IMR-90 (cell line): Measurements from ENCODE around the gene DAB1. TPM values are rescaled to one million over a fixed set of nuclear protein-coding genes. Genes with fewer than 3 reads are reported as not detected.

Experiments
- ATAC-seq: fragments of 200-7000 bp; cut with Tn5 transposase; 2 replicates; pipeline ENCODE4 v1.9.1; 2020; ENCODE audit warnings: low read depth, mild to moderate bottlenecking, moderate library complexity
- BruUV-seq: library from RNA; stranded (reverse); fragments of 400-500 nt; replicated peaks from 2 replicates; lab custom pipeline; 2021; lab: Mats Ljungman, UMichigan
- CTCF ChIA-PET: fragments of 300-600 bp; formaldehyde crosslinking; extraction: SDS; loops from one replicate; lab custom pipeline; 2021; ENCODE audit warnings: antibody characterized with exemption; lab: Yijun Ruan, JAX
- POLR2A ChIA-PET: fragments of 300-600 bp; sonication (Branson Sonifier 250); formaldehyde crosslinking; loops from one replicate; lab custom pipeline; 2022; ENCODE audit warnings: antibody characterized with exemption; ENCODE audit not compliant: unreplicated experiment; lab: Charles Lee
- DNase-seq: peaks from one replicate; pipeline ENCODE4 v3.0.0; 2013
- H2AFZ ChIP-seq: replicated peaks from 2 replicates; pipeline ENCODE3; 2013; ENCODE audit warnings: low read length, mild to moderate bottlenecking; ENCODE audit not compliant: poor library complexity
- H2AK5ac ChIP-seq: 2 replicates; pipeline ENCODE4 v1.6.1; 2013; ENCODE audit warnings: low read depth, low read length, inconsistent platforms
- H2AK9ac ChIP-seq: replicated peaks from 2 replicates; pipeline ENCODE3; 2013; ENCODE audit warnings: mild to moderate bottlenecking, low read depth, low read length, moderate library complexity; ENCODE audit not compliant: poor library complexity
- H2BK120ac ChIP-seq: 2 replicates; pipeline ENCODE4 v1.6.1; 2013; ENCODE audit warnings: low read depth, low read length, inconsistent platforms
- H2BK15ac ChIP-seq: 3 replicates; pipeline ENCODE4 v1.6.1; 2013; ENCODE audit warnings: low read depth, low read length, inconsistent platforms
- H2BK20ac ChIP-seq: 2 replicates; pipeline ENCODE4 v1.6.1; 2013; ENCODE audit warnings: low read depth, mild to moderate bottlenecking, inconsistent platforms, low read length, moderate library complexity
- H2BK5ac ChIP-seq: 2 replicates; pipeline ENCODE4 v1.6.1; 2013; ENCODE audit warnings: mild to moderate bottlenecking, low read depth, low read length, inconsistent platforms; ENCODE audit not compliant: poor library complexity, severe bottlenecking
- H3K14ac ChIP-seq: replicated peaks from 2 replicates; pipeline ENCODE4 v1.6.1; 2013; ENCODE audit warnings: low read depth, low read length, inconsistent platforms
- H3K18ac ChIP-seq: 2 replicates; pipeline ENCODE4 v1.6.1; 2013; ENCODE audit warnings: low read depth, low read length, control low read depth
- H3K23ac ChIP-seq: 2 replicates; pipeline ENCODE4 v1.6.1; 2013; ENCODE audit warnings: low read depth, low read length, inconsistent platforms
- H3K27ac ChIP-seq: 2 replicates; pipeline ENCODE4 v1.5.1; 2013; ENCODE audit warnings: mild to moderate bottlenecking, control low read depth, low read length; ENCODE audit not compliant: insufficient read depth
- H3K27me3 ChIP-seq: 2 replicates; pipeline ENCODE4 v1.6.1; 2013; ENCODE audit warnings: low read length; ENCODE audit not compliant: control insufficient read depth, insufficient read depth
- H3K36me3 ChIP-seq: 2 replicates; pipeline ENCODE4 v1.6.1; 2013; ENCODE audit warnings: low read length, mixed read lengths; ENCODE audit not compliant: control insufficient read depth, insufficient read depth
- H3K4ac ChIP-seq: 2 replicates; pipeline ENCODE4 v1.6.1; 2013; ENCODE audit warnings: low read depth, low read length, inconsistent platforms
- H3K4me1 ChIP-seq: 2 replicates; pipeline ENCODE4 v1.6.1; 2013; ENCODE audit warnings: low read length, mixed read lengths; ENCODE audit not compliant: control insufficient read depth, insufficient read depth
- H3K4me2 ChIP-seq: 2 replicates; pipeline ENCODE4 v1.6.1; 2013; ENCODE audit warnings: low read depth, mild to moderate bottlenecking, control low read depth, low read length, moderate library complexity
- H3K4me3 ChIP-seq: 2 replicates; pipeline ENCODE4 v1.5.1; 2013; ENCODE audit warnings: low read depth, mild to moderate bottlenecking, control low read depth, low read length, moderate library complexity; ENCODE audit not compliant: insufficient read depth
- H3K56ac ChIP-seq: 2 replicates; pipeline ENCODE4 v1.6.1; 2013; ENCODE audit warnings: low read length, inconsistent platforms; ENCODE audit not compliant: insufficient read depth; ENCODE audit errors: extremely low read depth
- H3K79me1 ChIP-seq, 2 experiments: 2 replicates each; pipeline ENCODE4 v1.6.1; 2013; ENCODE audit warnings: low read length in 2 of 2, inconsistent platforms in 1 of 2, low read depth in 1 of 2
- H3K9ac ChIP-seq: 2 replicates; pipeline ENCODE4 v1.6.1; 2013; ENCODE audit warnings: low read depth, low read length, control low read depth
- H3K9me1 ChIP-seq: 2 replicates; pipeline ENCODE4 v1.6.1; 2013; ENCODE audit warnings: low read length, inconsistent platforms; ENCODE audit not compliant: insufficient read depth
- H3K9me3 ChIP-seq: 2 replicates; pipeline ENCODE4 v1.6.1; 2013; ENCODE audit warnings: low read length; ENCODE audit not compliant: control insufficient read depth, insufficient read depth
- H4K20me1 ChIP-seq: 2 replicates; pipeline ENCODE4 v1.6.1; 2013; ENCODE audit warnings: low read length, inconsistent platforms; ENCODE audit not compliant: insufficient read depth
- H4K5ac ChIP-seq: 2 replicates; pipeline ENCODE4 v1.6.1; 2013; ENCODE audit warnings: mild to moderate bottlenecking, low read depth, low read length, control low read depth
- H4K8ac ChIP-seq, 2 experiments: 2 replicates each; pipeline ENCODE4 v1.6.1; 2013; ENCODE audit warnings: low read depth in 2 of 2, low read length in 2 of 2, control low read depth in 1 of 2, inconsistent platforms in 1 of 2
- H4K91ac ChIP-seq: 2 replicates; pipeline ENCODE4 v1.6.1; 2013; ENCODE audit warnings: low read depth, low read length, inconsistent platforms; ENCODE audit not compliant: insufficient read depth
- CEBPB ChIP-seq: IDR thresholded peaks from 2 replicates; pipeline ENCODE4 v1.6.1; 2012; ENCODE audit warnings: low read depth, low read length, improper control_type of control experiment
- SMC3 ChIP-seq: fragments of 150-350 bp; IDR thresholded peaks from 2 replicates; pipeline ENCODE4 v1.6.1; 2016; ENCODE audit warnings: low read depth, mild to moderate bottlenecking, antibody characterized with exemption, low read length, moderate library complexity
- WGBS, 2 experiments: methylation state at CpG; one replicate each; pipeline versions ENCODE4 v1.1.5 to v1.1.7; 2013; ENCODE audit warnings: missing lambda C conversion rate in 2 of 2; ENCODE audit not compliant: insufficient read length in 1 of 2; ENCODE audit errors: extremely low coverage in 2 of 2; 5-methylcytosine and 5-hydroxymethylcytosine counted together
- dilution Hi-C: fragments of 300-500 bp; cut with HindIII; formaldehyde crosslinking; loops from one replicate; pipeline ENCODE4 v1.14.3; 2018; ENCODE audit warnings: low sequenced_read_pairs; ENCODE audit not compliant: unreplicated experiment
- in situ Hi-C: fragments of 300-500 bp; cut with MboI; formaldehyde crosslinking; loops from 3 replicates; pipeline ENCODE4 v1.14.3; 2019; ENCODE audit warnings: low sequenced_read_pairs, inconsistent platforms, mixed read lengths
- intact Hi-C: fragments of 100-400 bp; cut with micrococcal nuclease; formaldehyde crosslinking; loops from 2 replicates; pipeline ENCODE4 v1.10.0; 2022
- polyA plus RNA-seq, 3 experiments: library from polyadenylated mRNA; depleted of rRNA; stranded (reverse); fragments of >200 nt; gene quantifications; 2 replicates each; pipeline ENCODE4 v1.2.3, GENCODE V29; 2012; ENCODE audit warnings: low replicate concordance in 1 of 3
- total RNA-seq: library from RNA; depleted of rRNA; stranded (reverse); fragments of >200 nt; gene quantifications from 2 replicates; pipeline ENCODE4 v1.2.3, GENCODE V29; 2012

DAB1 gene
- total and polyA plus RNA-seq, 2 of the 4 experiments (the other 2 are of a cell fraction), result 0.18 to 0.41 TPM

DNA sequence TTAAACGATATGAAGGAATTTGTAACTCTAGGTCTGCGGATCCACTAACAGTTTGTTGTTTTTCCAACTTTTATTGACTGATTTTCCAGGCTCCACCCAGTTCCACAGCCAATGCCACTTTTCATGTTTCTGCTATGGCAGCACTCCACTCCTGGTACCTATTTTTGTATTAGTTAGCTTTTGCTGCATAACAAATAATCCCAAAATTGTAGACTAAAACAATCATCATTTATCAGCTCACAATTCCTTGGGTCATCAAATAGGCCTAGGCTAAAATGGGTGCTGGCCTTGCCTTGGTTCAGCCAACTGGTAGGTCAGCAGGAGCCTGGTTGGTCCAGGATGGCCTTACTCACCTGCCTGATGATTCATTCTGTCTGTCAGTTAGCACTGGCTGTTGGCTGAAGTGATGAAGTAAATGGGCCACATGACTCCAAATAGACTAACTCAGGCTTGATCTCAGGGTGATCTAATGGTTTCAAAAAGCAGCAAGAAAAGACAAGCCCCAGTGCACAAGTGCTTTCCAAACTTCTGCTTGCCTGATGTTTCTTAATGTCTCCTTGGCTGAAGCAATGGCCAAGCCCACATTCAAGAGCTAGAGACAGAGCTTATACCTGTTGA, 454.9 kb downstream of the DAB1 start:
- no peaks in the 10 kb centered on the region for H3K79me1 ChIP-seq
- H3K23ac ChIP-seq, result no peak overlapping the region
- no peaks in the 10 kb centered on the region; the same call in none of the 2 replicates for H3K27me3 ChIP-seq
- intact Hi-C loops, result loop anchor here (5.0 kb wide), 1 partner anchor 137 kb away; no protein-coding TSS in a partner anchor
- H2AK5ac ChIP-seq, result no peak overlapping the region
- ATAC-seq (no peak), DNase-seq (no peak)
- no peak overlapping the region for H3K9ac ChIP-seq
- POLR2A ChIA-PET, result no interaction called here
- no peak overlapping the region for H4K5ac ChIP-seq
- no peaks in the 10 kb centered on the region for H3K36me3 ChIP-seq
- H2AK9ac ChIP-seq, result no peak overlapping the region
- no peak overlapping the region for H2BK20ac ChIP-seq
- no peak overlapping the region for H2BK120ac ChIP-seq
- no peak overlapping the region for H3K4me2 ChIP-seq
- H2BK5ac ChIP-seq, result no peak overlapping the region
- no peak overlapping the region for H3K4me3 ChIP-seq
- no peak for TF ChIP-seq CEBPB
- TF ChIP-seq SMC3, result no peak
- BruUV-seq, result no TSS peak
- no peak overlapping the region for H2AFZ ChIP-seq
- H4K20me1 ChIP-seq, result no peaks in the 10 kb centered on the region
- no peak overlapping the region for H4K8ac ChIP-seq
- H3K9me1 ChIP-seq, result no peaks in the 10 kb centered on the region; the same call in 1 of the 2 replicates
- CTCF ChIA-PET, result no interaction called here
- H3K9me3 ChIP-seq, result no peaks in the 10 kb centered on the region
- H3K14ac ChIP-seq, result no peak overlapping the region
- H3K4me1 ChIP-seq, result no peaks in the 10 kb centered on the region; the same call in 1 of the 2 replicates
- in situ Hi-C loops, result no loop called here
- no peak overlapping the region for H3K18ac ChIP-seq
- no peak overlapping the region for H3K27ac ChIP-seq
- no peak overlapping the region for H4K91ac ChIP-seq
- H3K56ac ChIP-seq, result no peak overlapping the region
- dilution Hi-C loops, result no loop called here
- H3K4ac ChIP-seq, result no peak overlapping the region
- 77% methylated on average over 2 of the region's 2 CpGs; no CpG with 5 or more reads in 1 of the 2 experiments for WGBS, 2 experiments
- H2BK15ac ChIP-seq, result no peak overlapping the region
